GM12891 (cell line): ENCODE results near the gene ZNF467.
A peak's percentile ranks its signal among the peaks of the same experiment; 100 is the strongest.

Experiments used
- DNase-seq: peaks from one replicate; pipeline ENCODE4 v3.0.0; 2011; ENCODE audit warnings: low spot score; ENCODE audit not compliant: insufficient read length
- FAIRE-seq: peaks from 2 replicates; lab custom pipeline; 2011; peaks lifted over from hg19 to GRCh38; lab: Jason Lieb, UNC
- PAX5 ChIP-seq: IDR thresholded peaks from 2 replicates; pipeline ENCODE4 v1.6.1; 2011; ENCODE audit warnings: low read length, moderate library complexity, mild to moderate bottlenecking; ENCODE audit not compliant: insufficient read depth, severe bottlenecking
- POLR2A ChIP-seq: IDR thresholded peaks from 2 replicates; pipeline ENCODE4 v1.6.1; 2011; ENCODE audit warnings: low read depth, low read length, control low read depth
- POLR2AphosphoS5 ChIP-seq: IDR thresholded peaks from 2 replicates; pipeline ENCODE4 v1.6.1; 2011; ENCODE audit warnings: low read depth, low read length, control low read depth
- POU2F2 ChIP-seq: IDR thresholded peaks from 2 replicates; pipeline ENCODE4 v1.6.1; 2011; ENCODE audit warnings: low read depth, mild to moderate bottlenecking, control low read depth, low read length, moderate library complexity
- SPI1 ChIP-seq: IDR thresholded peaks from 2 replicates; pipeline ENCODE4 v1.6.1; 2011; ENCODE audit warnings: low read depth, low read length, control low read depth
- TAF1 ChIP-seq: IDR thresholded peaks from 2 replicates; pipeline ENCODE4 v1.6.1; 2011; ENCODE audit warnings: low read depth, low read length, control low read depth

ZNF467 gene

DNA sequence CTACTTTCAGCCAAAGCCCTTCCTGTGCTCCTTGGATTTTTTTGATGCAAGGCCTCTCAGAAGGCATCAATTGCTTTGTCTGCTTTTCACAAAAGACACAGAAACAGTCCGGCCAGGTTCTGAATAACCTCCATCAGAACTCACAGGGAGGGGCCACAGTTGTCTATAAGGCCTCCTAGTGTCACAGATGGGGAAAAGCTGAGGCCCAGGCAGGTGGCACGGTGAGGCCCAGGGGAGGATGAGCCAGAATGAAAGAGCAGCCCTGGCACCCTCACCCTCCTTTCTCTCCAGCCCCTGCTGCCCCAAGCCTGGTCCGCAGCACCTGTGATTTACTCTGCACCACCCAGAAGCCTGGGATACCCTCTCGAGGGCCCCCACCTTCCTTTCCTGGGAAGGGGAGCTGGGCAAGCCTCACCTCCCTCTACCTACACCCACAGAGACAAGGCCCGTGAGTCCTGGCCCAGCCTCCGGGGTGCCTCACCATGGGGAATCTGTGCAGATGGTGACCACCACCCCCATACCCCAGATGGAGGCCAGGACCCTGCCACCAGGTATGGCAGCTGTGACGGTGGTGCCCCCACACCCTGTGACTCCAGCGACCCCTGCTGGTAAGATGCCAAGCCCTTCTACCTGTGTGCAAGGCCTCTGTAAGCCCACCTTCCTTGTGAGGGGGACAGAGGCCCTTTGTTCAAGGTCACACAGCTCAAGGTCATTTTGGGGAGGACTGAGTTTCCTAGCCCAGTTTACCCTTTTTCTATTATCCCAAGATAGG is 26.2 kb upstream of the ZNF467 start:
- DNase-seq (peak; percentile 80), FAIRE-seq (no peak)
- TF ChIP-seq POU2F2 (no peak), POLR2AphosphoS5 (no peak), TAF1 (no peak), PAX5 (no peak), SPI1 (no peak), POLR2A (no peak)

DNA sequence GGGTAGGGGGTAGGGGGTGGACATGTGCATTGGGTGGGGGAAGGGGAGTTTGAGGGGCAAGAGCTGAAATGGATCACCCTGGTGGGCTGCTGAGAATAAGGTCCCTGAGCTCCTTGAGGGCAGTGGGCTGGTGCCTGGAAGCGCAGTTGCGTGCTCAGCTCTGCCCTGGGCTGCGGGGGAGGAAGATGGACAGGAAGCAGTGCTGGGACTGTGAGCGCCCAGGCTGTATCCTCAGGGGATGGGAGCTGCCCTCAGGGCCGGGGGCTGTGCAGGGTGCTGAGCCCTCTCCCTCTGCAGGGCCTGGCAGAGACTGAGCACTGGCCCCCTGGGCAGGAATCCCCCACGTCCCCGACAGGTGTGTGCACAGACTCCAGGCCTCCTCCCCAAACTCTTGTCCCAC is 24.4 kb upstream of the ZNF467 start:
- DNase-seq (no peak), FAIRE-seq (no peak)
- TF ChIP-seq SPI1 (no peak), TAF1 (no peak), PAX5 (no peak), POLR2AphosphoS5 (no peak), POLR2A (no peak), POU2F2 (no peak)

DNA sequence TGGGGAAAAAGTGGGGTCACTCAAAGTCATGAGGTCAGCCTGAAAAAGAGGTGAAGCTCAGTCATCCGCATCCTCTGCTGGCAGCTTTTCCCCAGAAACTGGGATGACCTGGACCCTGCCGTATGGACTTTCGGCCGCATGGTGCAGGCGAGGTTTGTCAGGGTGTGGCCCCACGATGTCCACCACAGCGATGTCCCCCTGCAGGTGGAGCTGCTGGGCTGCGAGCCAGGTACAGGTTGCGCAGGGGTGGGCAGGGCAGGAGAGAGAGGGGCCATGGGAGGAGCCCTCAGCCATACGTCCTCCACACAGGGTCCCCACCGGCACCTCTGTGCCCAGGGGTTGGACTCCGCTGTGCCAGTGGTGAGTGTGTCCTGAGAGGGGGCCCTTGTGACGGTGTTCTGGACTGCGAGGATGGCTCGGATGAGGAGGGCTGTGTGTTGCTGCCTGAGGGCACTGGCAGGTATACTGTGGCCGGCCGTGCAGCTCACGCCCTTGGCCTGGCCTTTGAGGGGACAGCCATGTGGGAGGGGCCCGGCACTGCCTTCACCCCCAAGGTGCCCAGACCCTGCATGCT is 23.0 kb upstream of the ZNF467 start:
- no peak for TF ChIP-seq POLR2A
- TF ChIP-seq SPI1: no peak
- TF ChIP-seq TAF1: no peak
- no peak for TF ChIP-seq PAX5
- no peak for TF ChIP-seq POLR2AphosphoS5
- TF ChIP-seq POU2F2: no peak
- FAIRE-seq: no peak
- no peak for DNase-seq

DNA sequence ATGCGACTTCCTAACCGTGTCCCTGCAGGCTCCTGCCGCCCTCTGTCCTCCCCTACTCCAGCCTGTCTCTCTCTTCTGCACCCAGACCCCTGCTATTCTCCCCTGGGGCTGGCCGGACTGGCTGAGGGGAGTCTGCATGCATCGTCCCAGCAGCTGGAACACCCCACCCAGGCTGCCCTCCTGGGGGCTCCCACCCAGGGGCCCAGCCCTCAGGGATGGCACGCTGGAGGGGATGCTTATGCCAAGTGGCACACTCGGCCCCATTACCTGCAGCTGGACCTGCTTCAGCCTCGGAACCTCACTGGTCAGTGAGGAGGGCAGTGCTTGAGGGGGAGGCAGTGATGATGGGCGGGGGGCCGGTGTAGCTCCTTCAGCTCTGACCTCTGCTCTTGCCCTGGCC is 21.7 kb upstream of the ZNF467 start:
- FAIRE-seq (no peak), DNase-seq (no peak)
- no peak for TF ChIP-seq POLR2A
- no peak for TF ChIP-seq PAX5
- no peak for TF ChIP-seq POU2F2
- no peak for TF ChIP-seq SPI1
- TF ChIP-seq TAF1: no peak
- no peak for TF ChIP-seq POLR2AphosphoS5

GRCh38 chr7:149794661-149795060 is 21.3 kb upstream of the ZNF467 start:
- DNase-seq: no peak
- no peak for FAIRE-seq
- TF ChIP-seq POLR2A (no peak), POU2F2 (no peak), TAF1 (no peak), PAX5 (no peak), SPI1 (no peak), POLR2AphosphoS5 (no peak)

- TF ChIP-seq POLR2AphosphoS5 (no peak), TAF1 (no peak), SPI1 (no peak), PAX5 (no peak), POLR2A (no peak), POU2F2 (no peak)
- no peak for FAIRE-seq
These were observed 19.9 kb upstream of the ZNF467 start for GRCh38 chr7:149793261-149793660.

DNA sequence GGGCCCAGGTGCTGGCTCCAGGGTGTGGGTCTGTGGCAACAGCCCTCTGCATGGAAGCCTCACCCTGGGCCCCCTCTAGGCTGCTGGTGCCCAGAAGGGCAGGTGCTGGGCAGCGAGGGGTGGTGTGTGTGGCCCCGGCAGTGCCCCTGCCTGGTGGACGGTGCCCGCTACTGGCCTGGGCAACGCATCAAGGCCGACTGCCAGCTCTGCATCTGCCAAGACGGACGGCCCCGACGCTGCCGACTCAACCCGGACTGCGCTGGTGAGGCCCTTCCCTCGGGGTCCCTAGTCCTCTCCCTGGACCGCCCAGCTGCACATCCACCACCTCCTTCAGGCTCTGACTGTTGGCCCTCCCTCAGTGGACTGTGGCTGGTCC is 18.8 kb upstream of the ZNF467 start:
- TF ChIP-seq SPI1 (no peak), TAF1 (no peak), POLR2A (no peak), PAX5 (no peak), POU2F2 (no peak)
- no peak for DNase-seq
- FAIRE-seq: no peak

More at GRCh38 chr7:149793261-149793660, 19.9 kb upstream of the ZNF467 start:
- DNase-seq: no peak

DNA sequence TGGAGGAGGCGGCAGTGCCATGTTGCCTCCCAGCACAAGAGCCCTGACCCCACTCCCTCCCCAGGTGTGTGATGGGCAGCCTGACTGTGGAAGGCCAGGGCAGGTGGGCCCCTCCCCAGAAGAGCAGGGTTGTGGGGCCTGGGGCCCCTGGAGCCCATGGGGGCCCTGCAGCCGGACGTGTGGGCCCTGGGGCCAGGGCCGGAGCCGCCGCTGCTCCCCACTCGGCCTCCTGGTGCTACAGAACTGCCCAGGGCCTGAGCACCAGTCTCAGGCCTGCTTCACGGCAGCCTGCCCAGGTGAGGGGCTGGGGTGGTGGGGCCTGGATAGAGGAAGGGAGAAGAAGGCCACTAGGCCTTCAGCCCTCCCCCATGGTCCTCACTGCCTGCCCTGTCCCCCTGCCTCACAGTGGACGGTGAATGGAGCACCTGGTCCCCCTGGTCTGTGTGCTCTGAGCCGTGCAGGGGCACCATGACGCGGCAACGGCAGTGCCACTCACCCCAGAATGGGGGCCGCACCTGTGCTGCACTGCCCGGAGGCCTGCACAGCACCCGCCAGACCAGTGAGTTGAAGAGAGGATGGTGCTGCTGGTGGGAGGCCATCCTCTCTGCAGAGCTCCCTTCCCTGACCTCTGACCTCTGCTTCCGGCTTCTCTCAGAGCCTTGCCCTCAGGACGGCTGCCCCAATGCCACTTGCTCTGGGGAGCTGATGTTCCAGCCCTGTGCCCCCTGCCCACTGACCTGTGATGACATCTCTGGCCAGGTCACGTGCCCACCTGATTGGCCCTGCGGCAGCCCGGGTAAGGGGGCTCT is 18.2 kb upstream of the ZNF467 start:
- FAIRE-seq (no peak), DNase-seq (no peak)
- TF ChIP-seq POLR2A: no peak
- TF ChIP-seq POU2F2: no peak
- TF ChIP-seq PAX5: no peak
- TF ChIP-seq TAF1: no peak
- TF ChIP-seq SPI1: no peak
- no peak for TF ChIP-seq POLR2AphosphoS5
